Upper lobe of left lung (tissue), 6 donors: ENCODE results near the gene SPTBN1. TPM values are rescaled to one million over a fixed set of nuclear protein-coding genes. Genes with fewer than 3 reads are reported as not detected.
A peak's percentile ranks its signal among the peaks of the same experiment; 100 is the strongest.

Source experiments
- ATAC-seq, 2 donors: fragments of 200-7000 bp; cut with Tn5 transposase; one replicate each; pipeline ENCODE4 v1.9.1; 2022; ENCODE audit warnings: mild to moderate bottlenecking in 2 of 2, moderate library complexity in 2 of 2; ENCODE audit not compliant: low FRiP score in 2 of 2
- DNase-seq, 2 donors: peaks; one replicate each; pipeline ENCODE4 v3.0.0-alpha.2; 2019 to 2020
- H3K27ac ChIP-seq, 4 donors: fragments of 200-600 bp; sonication (generic); one replicate each; pipeline ENCODE4 v1.5.1; 2016 to 2019
- H3K27me3 ChIP-seq, 4 donors: fragments of 200-600 bp; sonication (generic); one replicate each; pipeline ENCODE4 v1.5.1; 2017 to 2019
- H3K36me3 ChIP-seq, 4 donors: fragments of 200-600 bp; sonication (generic); one replicate each; pipeline ENCODE4 v1.5.1; 2016 to 2019
- H3K4me1 ChIP-seq, 4 donors: fragments of 200-600 bp; sonication (generic); one replicate each; pipeline ENCODE4 v1.5.1; 2018 to 2019
- H3K4me3 ChIP-seq, 4 donors: fragments of 200-600 bp; sonication (generic); one replicate each; pipeline ENCODE4 v1.5.1; 2017 to 2019; ENCODE audit warnings: mild to moderate bottlenecking in 2 of 4, moderate library complexity in 1 of 4
- H3K9me3 ChIP-seq, 4 donors: fragments of 200-600 bp; sonication (generic); one replicate each; pipeline ENCODE4 v1.5.1; 2018 to 2019
- EP300 ChIP-seq, 4 donors: sonication (generic); formaldehyde crosslinking; IDR thresholded peaks; one replicate each; pipeline ENCODE4 v1.5.1; 2017; ENCODE audit warnings: antibody characterized with exemption in 4 of 4, control low read depth in 2 of 4
- POLR2A ChIP-seq, 4 donors: fragments of 450-650 bp; IDR thresholded peaks; one replicate each; pipeline ENCODE4 v1.5.1; 2016 to 2017; ENCODE audit warnings: antibody characterized with exemption in 4 of 4, mild to moderate bottlenecking in 2 of 4
- POLR2AphosphoS5 ChIP-seq, 2 donors: sonication (generic); formaldehyde crosslinking; IDR thresholded peaks; one replicate each; pipeline ENCODE4 v1.5.1; 2017; ENCODE audit warnings: antibody characterized with exemption in 2 of 2
- WGBS, 2 donors: methylation state at CpG; one replicate each; pipeline ENCODE4 v1.1.5; 2017 to 2018; 5-methylcytosine and 5-hydroxymethylcytosine counted together
- total RNA-seq, 6 donors: library from RNA; depleted of rRNA in 4 of 6; stranded (reverse); fragments of >200 nt in 4 of 6; gene quantifications; one replicate each; pipeline versions ENCODE4 v1.1.0 to v1.2.1, GENCODE V29; 2016 to 2021
- TF ChIP-seq, protein P1 (sequence below), 6 experiments: fragments of 450-650 bp in 4 of 6; fragments of 200-600 bp in 2 of 6; sonication (generic) in 2 of 6; IDR thresholded peaks; one replicate each; pipeline ENCODE4 v1.5.1; 2016 to 2019; ENCODE audit warnings: antibody characterized with exemption in 6 of 6
- donor health status: DM: no; HTN: no; CAD: no; lungs with moderate emphysema.
- donor health status: DM: no; HTN: yes; CAD: no; lungs with severe emphysema.

Gene SPTBN1
- total RNA-seq, 6 donors from 2014 or later, result 449 to 911 (median 654) TPM

DNA sequence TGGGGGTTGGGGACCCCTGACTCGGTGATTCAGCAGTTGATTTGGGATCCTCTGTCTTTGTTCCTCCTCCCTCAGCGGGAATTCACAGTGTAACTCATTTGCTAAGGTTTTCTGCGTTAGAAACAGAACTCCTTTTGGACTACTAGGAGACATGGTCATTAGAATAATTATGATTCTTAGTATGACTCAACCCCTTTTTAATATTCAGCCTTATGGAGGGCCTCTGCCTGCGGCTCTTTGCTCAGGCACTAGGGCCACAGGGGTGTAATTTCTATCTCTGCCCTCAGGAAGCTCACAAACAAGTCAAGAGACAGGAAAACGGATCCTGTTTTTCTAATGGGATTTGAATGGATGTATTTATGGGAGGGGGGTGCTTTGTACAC is 117.4 kb downstream of the SPTBN1 start:
- H3K4me3 ChIP-seq, result no peak overlapping the region
- H3K9me3 ChIP-seq, result no peaks in the 10 kb centered on the region
- peak overlapping the region; percentile 76 to 89 (median 81) for H3K27ac ChIP-seq
- H3K27me3 ChIP-seq, result no peaks in the 10 kb centered on the region
- no peaks in the 10 kb centered on the region for H3K36me3 ChIP-seq
- WGBS, 2 donors, result 64 to 71% methylated on average over 5 of the region's 5 CpGs
- DNase-seq (no peak), ATAC-seq (no peak)
- TF ChIP-seq EP300 (IDR thresholded peaks at IDR 0.05), result no peak
- no peak for TF ChIP-seq POLR2A (IDR thresholded peaks at IDR 0.05)
- TF ChIP-seq, protein P1, sequence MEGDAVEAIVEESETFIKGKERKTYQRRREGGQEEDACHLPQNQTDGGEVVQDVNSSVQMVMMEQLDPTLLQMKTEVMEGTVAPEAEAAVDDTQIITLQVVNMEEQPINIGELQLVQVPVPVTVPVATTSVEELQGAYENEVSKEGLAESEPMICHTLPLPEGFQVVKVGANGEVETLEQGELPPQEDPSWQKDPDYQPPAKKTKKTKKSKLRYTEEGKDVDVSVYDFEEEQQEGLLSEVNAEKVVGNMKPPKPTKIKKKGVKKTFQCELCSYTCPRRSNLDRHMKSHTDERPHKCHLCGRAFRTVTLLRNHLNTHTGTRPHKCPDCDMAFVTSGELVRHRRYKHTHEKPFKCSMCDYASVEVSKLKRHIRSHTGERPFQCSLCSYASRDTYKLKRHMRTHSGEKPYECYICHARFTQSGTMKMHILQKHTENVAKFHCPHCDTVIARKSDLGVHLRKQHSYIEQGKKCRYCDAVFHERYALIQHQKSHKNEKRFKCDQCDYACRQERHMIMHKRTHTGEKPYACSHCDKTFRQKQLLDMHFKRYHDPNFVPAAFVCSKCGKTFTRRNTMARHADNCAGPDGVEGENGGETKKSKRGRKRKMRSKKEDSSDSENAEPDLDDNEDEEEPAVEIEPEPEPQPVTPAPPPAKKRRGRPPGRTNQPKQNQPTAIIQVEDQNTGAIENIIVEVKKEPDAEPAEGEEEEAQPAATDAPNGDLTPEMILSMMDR (IDR thresholded peaks at IDR 0.05), result no peak
- TF ChIP-seq POLR2AphosphoS5 (IDR thresholded peaks at IDR 0.05), result no peak
- peaks cover 94 to 100% (median 97%) of the 10 kb centered on the region in 4 donors for H3K4me1 ChIP-seq

DNA sequence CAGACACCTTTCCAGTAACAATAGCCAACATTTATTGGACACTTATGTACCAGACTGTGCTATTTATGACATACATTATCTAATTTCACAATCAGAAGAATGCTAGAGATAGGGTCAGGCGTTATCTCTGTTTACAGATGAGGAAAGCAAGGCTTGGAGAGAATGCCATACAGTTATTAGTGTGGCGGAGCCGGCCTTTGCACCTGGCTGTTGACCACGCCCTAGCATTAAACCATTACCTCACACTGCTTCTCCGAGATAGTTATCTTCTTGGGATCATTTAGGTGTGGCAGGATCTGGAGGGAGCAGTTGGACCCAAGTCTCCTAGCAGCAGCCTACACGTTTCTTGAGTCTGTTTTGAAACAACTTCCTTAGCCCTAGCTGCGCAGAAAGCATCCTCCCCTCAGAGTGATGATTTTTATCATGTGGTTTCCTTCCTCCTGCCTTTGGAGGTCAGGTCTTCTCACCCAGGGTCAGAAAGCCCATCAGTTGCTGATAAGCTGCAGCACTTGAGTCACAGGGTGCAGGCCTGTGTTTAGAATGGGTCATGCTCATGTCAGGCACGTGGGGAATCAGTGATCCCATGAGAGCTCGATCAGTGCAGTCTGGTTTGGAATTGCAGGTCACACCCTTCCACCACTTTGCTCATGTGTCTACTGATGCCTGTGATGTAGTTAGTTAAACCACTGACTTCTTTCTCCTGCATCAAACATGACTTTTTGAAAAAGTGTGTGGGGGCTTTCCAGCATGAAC is 118.2 kb downstream of the SPTBN1 start:
- Histone ChIP-seq H3K4me3 (peak overlapping the region in 1 of 4 donors; percentile 9), H3K9me3 (no peaks in the 10 kb centered on the region), H3K4me1 (peaks cover 94 to 100% (median 97%) of the 10 kb centered on the region in 4 donors), H3K27ac (peak overlapping the region; percentile 76 to 89 (median 81)), H3K36me3 (no peaks in the 10 kb centered on the region), H3K27me3 (no peaks in the 10 kb centered on the region)
- peak in 1 of 4 donors; percentile 46 for TF ChIP-seq POLR2A (IDR thresholded peaks at IDR 0.05)
- TF ChIP-seq POLR2AphosphoS5 (IDR thresholded peaks at IDR 0.05), result peak; percentile 81 to 86
- peak in 2 of 4 donors; percentile 40 to 80 for TF ChIP-seq EP300 (IDR thresholded peaks at IDR 0.05)
- TF ChIP-seq, protein P1 (IDR thresholded peaks at IDR 0.05), result no peak
- 31 to 45% methylated on average over 9 of the region's 9 CpGs for WGBS, 2 donors
- peak in 1 of 2 donors; percentile 70 for DNase-seq
- ATAC-seq, result peak; percentile 56 to 70

DNA sequence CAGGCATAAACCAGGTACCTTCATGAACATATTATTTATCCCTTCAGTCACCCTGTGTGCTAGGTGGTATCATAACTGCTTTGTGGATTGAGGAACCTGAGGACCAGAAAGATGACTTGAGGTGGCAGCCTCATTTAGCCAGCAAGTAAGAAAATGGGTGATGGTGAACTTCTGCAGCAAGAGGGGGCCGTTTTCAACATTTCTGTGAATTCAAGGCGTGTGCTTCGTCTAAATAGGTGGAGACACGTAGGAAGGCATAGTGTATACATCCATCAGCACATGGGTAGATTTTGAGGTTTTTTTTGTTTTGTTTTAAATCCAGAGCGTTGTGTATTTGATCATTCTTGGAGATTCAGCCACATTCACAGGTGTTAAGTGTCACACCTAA is 118.7 kb downstream of the SPTBN1 start:
- peaks cover 94 to 100% (median 97%) of the 10 kb centered on the region in 4 donors for H3K4me1 ChIP-seq
- ATAC-seq (no peak), DNase-seq (no peak)
- no peak for TF ChIP-seq EP300 (IDR thresholded peaks at IDR 0.05)
- no peak for TF ChIP-seq POLR2A (IDR thresholded peaks at IDR 0.05)
- TF ChIP-seq, protein P1 (IDR thresholded peaks at IDR 0.05), result no peak
- no peak for TF ChIP-seq POLR2AphosphoS5 (IDR thresholded peaks at IDR 0.05)
- whole genome bisulfite sequencing, 2 donors, result 59 to 62% methylated on average over 5 of the region's 5 CpGs
- H3K4me3 ChIP-seq, result no peak overlapping the region
- H3K27ac ChIP-seq, result peak overlapping the region; percentile 76 to 89 (median 81)
- H3K9me3 ChIP-seq, result no peaks in the 10 kb centered on the region
- no peaks in the 10 kb centered on the region for H3K36me3 ChIP-seq
- no peaks in the 10 kb centered on the region for H3K27me3 ChIP-seq

DNA sequence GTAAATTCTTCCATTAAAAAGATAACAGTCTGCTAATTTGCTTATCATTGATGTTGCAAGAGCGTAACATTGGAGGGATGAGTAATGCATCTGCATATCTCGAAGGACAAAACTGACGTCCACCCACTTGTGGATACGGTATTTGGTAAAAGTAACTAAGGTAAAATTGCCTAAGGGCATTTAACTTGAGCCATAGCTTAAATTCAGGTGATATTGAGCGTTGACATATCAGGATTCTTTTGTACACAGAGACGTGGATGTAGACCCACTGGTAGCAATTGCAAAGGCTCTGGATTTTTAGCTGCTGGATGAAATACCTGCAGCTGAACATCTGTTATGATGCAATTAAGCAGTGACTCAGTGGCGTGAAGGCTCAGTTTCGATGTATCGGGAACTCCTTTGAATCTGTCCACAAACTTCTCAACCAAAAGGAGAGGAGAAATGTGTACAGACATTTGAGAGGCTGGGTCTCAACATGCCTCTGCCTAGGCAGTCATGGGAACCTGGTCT is 119.3 kb downstream of the SPTBN1 start:
- TF ChIP-seq POLR2AphosphoS5 (IDR thresholded peaks at IDR 0.05) (no peak), EP300 (IDR thresholded peaks at IDR 0.05) (no peak), POLR2A (IDR thresholded peaks at IDR 0.05) (no peak)
- TF ChIP-seq, protein P1 (IDR thresholded peaks at IDR 0.05), result no peak
- Histone ChIP-seq H3K27me3 (no peaks in the 10 kb centered on the region), H3K4me1 (peaks cover 94 to 100% (median 97%) of the 10 kb centered on the region in 4 donors), H3K4me3 (no peak overlapping the region), H3K36me3 (no peaks in the 10 kb centered on the region), H3K9me3 (no peaks in the 10 kb centered on the region), H3K27ac (peak overlapping the region; percentile 60 to 89 (median 78))
- no peak for DNase-seq
- ATAC-seq, result no peak
- 76 to 79% methylated on average over 9 of the region's 9 CpGs for WGBS, 2 donors
